Measurements from ENCODE around the gene GOLGA6L6.
"Not testable (repeated sequence)": the region's sequence is repeated elsewhere in the genome, so short reads cannot be mapped to it uniquely, and the experiment has no call there.

DNA sequence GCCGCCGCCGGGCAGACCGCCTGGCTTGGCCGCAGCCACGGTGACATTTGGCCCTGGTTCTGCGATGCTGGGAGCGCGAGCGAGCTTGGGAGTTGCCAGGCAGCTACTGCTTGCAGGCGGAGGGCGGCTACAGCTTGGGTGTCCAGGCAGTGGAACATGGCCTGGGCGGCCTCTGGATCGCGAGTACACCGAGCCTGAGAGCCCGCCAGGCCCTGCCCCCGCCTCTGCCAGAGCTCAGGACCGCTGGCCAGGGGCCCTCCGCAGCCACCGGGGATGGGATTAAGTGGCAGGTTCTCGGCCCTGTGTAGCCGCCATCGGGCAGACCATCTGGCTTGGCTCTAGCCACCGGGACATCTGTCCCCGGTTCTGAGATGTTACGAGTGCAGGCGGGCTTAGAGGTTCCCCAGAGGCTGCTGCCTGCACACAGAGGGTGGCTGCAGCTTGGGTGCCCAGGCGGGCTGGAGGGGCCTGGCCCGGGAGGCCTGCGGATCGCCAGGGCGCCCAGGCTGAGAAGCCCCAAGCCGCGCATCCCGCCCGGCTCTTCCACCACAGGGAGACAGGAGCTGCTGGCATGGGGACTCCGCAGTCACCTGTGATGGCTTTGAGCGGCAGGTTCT, 40.6 kb upstream of the GOLGA6L6 start:
- TF ChIP-seq CTCF (IDR thresholded peaks at IDR 0.05); EZH2 (IDR thresholded peaks at IDR 0.05; ENCODE audit: borderline replicate concordance, insufficient read depth, low read depth, low read length, poor library complexity, severe bottlenecking): not testable (repeated sequence)
